KOPT-K1 (cell line): ENCODE results near the gene GPC6.

ENCODE experiments used
- H3K27ac ChIP-seq: fragments of 200-600 bp; sonication (generic); 2 replicates; pipeline ENCODE4 v1.5.1; 2016; ENCODE audit warnings: antibody characterized with exemption, mild to moderate bottlenecking, low read depth, low read length; ENCODE audit not compliant: poor library complexity, severe bottlenecking
- H3K36me3 ChIP-seq: fragments of 200-600 bp; sonication (generic); 2 replicates; pipeline ENCODE4 v1.5.1; 2017; ENCODE audit warnings: antibody characterized with exemption, mild to moderate bottlenecking, low read length, moderate library complexity; ENCODE audit not compliant: insufficient read depth
- H3K9me3 ChIP-seq: fragments of 200-600 bp; sonication (generic); 2 replicates; pipeline ENCODE4 v1.5.1; 2017; ENCODE audit warnings: antibody characterized with exemption, low read length, mild to moderate bottlenecking; ENCODE audit not compliant: insufficient read depth, poor library complexity, severe bottlenecking

GPC6 gene

GRCh38 chr13:93562676-93563075 is 336.1 kb downstream of the GPC6 start:
- no peak overlapping the region for H3K27ac ChIP-seq
- no peaks in the 10 kb centered on the region for H3K36me3 ChIP-seq
- H3K9me3 ChIP-seq = no peaks in the 10 kb centered on the region

- no peaks in the 10 kb centered on the region for H3K36me3 ChIP-seq
- no peak overlapping the region for H3K27ac ChIP-seq
- no peaks in the 10 kb centered on the region for H3K9me3 ChIP-seq
Measured at GRCh38 chr13:93577105-93577504, 350.5 kb downstream of the GPC6 start.

GRCh38 chr13:93589788-93590187 is 363.2 kb downstream of the GPC6 start:
- no peak overlapping the region for H3K27ac ChIP-seq
- no peaks in the 10 kb centered on the region for H3K36me3 ChIP-seq
- no peaks in the 10 kb centered on the region for H3K9me3 ChIP-seq

GRCh38 chr13:93603043-93603442 is 376.4 kb downstream of the GPC6 start:
- no peaks in the 10 kb centered on the region for H3K36me3 ChIP-seq
- H3K9me3 ChIP-seq = no peaks in the 10 kb centered on the region
- H3K27ac ChIP-seq = no peak overlapping the region

GRCh38 chr13:93614776-93615175 is 388.2 kb downstream of the GPC6 start:
- no peak overlapping the region for H3K27ac ChIP-seq
- no peaks in the 10 kb centered on the region for H3K9me3 ChIP-seq

GRCh38 chr13:93620181-93620765 is 393.7 kb downstream of the GPC6 start:
- Histone ChIP-seq H3K27ac (no peak overlapping the region), H3K36me3 (no peaks in the 10 kb centered on the region), H3K9me3 (no peaks in the 10 kb centered on the region)

More at GRCh38 chr13:93614776-93615175, 388.2 kb downstream of the GPC6 start:
- no peaks in the 10 kb centered on the region for H3K36me3 ChIP-seq

GRCh38 chr13:93621051-93621450 is 394.4 kb downstream of the GPC6 start:
- no peaks in the 10 kb centered on the region for H3K36me3 ChIP-seq

GRCh38 chr13:93621966-93622365 is 395.4 kb downstream of the GPC6 start:
- Histone ChIP-seq H3K36me3 (no peaks in the 10 kb centered on the region), H3K9me3 (no peaks in the 10 kb centered on the region), H3K27ac (no peak overlapping the region)

More at GRCh38 chr13:93621051-93621450, 394.4 kb downstream of the GPC6 start:
- H3K9me3 ChIP-seq = no peaks in the 10 kb centered on the region
- H3K27ac ChIP-seq = no peak overlapping the region

GRCh38 chr13:93624311-93624777 is 397.7 kb downstream of the GPC6 start:
- no peaks in the 10 kb centered on the region for H3K36me3 ChIP-seq
- H3K9me3 ChIP-seq = no peaks in the 10 kb centered on the region
- H3K27ac ChIP-seq = no peak overlapping the region

GRCh38 chr13:93625536-93625935 is 398.9 kb downstream of the GPC6 start:
- no peaks in the 10 kb centered on the region for H3K9me3 ChIP-seq
- H3K27ac ChIP-seq = no peak overlapping the region
- H3K36me3 ChIP-seq = no peaks in the 10 kb centered on the region

- no peaks in the 10 kb centered on the region for H3K9me3 ChIP-seq
- no peak overlapping the region for H3K27ac ChIP-seq
- H3K36me3 ChIP-seq = no peaks in the 10 kb centered on the region
Measured at GRCh38 chr13:93628136-93628797, 401.7 kb downstream of the GPC6 start.

GRCh38 chr13:93635616-93636032 is 409.0 kb downstream of the GPC6 start:
- H3K36me3 ChIP-seq = no peaks in the 10 kb centered on the region
- H3K27ac ChIP-seq = no peak overlapping the region
- H3K9me3 ChIP-seq = no peaks in the 10 kb centered on the region

- Histone ChIP-seq H3K9me3 (no peaks in the 10 kb centered on the region), H3K36me3 (no peaks in the 10 kb centered on the region), H3K27ac (no peak overlapping the region)
Measured at GRCh38 chr13:93637852-93638251, 411.2 kb downstream of the GPC6 start.

- H3K9me3 ChIP-seq = no peaks in the 10 kb centered on the region
- H3K36me3 ChIP-seq = no peaks in the 10 kb centered on the region
- no peak overlapping the region for H3K27ac ChIP-seq
Measured at GRCh38 chr13:93640452-93640851, 413.8 kb downstream of the GPC6 start.

GRCh38 chr13:93646245-93646644 is 419.6 kb downstream of the GPC6 start:
- Histone ChIP-seq H3K27ac (no peak overlapping the region), H3K36me3 (no peaks in the 10 kb centered on the region), H3K9me3 (no peaks in the 10 kb centered on the region)

GRCh38 chr13:93649496-93649895 is 422.9 kb downstream of the GPC6 start:
- H3K9me3 ChIP-seq = no peaks in the 10 kb centered on the region
- no peaks in the 10 kb centered on the region for H3K36me3 ChIP-seq
- no peak overlapping the region for H3K27ac ChIP-seq
